HG03066 (cell line): ENCODE data around the gene CMBL.
"Not testable (repeated sequence)": the region's sequence is repeated elsewhere in the genome, so short reads cannot be mapped to it uniquely, and the experiment has no call there.

ENCODE experiments used
- ATAC-seq: cut with Tn5 transposase; IDR thresholded peaks from one replicate; pipeline ENCODE4 v1.9.1; 2021; ENCODE audit warnings: low read depth; ENCODE audit not compliant: unreplicated experiment

Gene CMBL

DNA sequence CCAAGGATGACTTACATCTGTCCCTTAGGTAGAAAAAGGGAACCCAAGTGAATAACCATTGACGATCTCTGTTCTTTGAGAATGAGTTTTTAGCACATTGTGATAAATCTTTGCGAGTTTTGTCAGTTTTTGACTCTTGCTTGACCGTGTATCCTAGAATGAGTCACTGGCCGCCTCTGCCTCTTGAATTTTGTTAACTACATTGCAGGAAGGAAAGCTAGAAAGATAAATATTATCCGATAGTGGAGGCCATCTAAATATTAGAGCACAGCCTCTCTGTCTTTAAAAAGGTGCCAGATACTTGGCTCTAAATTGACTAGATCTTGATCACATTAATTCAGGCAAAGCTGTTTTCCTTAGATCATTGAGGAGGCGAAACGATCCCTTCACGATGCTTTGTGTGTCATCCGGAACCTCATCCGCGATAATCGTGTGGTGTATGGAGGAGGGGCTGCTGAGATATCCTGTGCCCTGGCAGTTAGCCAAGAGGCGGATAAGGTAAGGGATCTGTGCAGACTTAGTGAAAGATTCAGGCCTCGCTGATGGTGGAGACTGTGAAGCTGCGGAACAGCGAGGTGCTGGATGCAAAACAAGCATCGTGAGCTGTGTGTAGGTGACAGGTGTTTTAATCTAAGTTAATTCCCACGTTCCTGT, 45.5 kb downstream of the CMBL start:
- no peak for ATAC-seq

DNA sequence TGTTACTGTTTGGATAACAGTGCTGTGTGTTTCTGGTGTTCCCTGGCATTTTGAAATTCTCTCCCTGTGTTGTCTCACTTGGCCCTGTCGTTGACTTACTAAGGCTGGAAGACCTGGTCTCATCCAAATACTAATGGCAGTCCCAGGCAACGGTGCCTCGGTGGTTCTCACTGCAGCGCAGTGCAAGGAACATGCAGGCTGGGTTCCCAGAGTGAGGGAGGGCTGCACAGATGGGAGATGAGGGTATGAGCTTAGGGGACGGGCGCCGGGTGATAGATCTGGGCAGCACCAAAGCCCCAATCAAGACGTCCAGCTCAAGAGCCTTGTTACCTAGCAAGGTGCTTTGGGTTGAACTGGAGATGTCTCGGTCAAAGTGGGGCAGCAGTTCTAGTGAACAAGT, 46.6 kb downstream of the CMBL start:
- ATAC-seq, result no peak

- ATAC-seq, result no peak
Measured at GRCh38 chr5:10259899-10260298, 47.8 kb downstream of the CMBL start.

DNA sequence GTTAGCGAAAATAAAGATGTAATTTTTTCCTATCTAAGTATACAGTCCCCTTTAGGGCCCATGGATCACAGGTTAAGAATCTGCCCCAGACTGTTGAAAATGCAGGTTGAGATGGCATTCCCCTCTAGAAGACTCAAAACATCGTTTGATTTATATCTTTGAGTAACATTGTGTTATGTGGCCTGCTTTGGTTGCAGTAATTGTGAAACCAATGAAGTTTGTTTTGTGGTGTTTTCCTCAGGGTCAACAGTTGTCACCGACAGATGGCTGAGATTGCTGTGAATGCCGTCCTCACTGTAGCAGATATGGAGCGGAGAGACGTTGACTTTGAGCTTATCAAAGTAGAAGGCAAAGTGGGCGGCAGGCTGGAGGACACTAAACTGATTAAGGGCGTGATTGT, 49.8 kb downstream of the CMBL start:
- ATAC-seq, result no peak

DNA sequence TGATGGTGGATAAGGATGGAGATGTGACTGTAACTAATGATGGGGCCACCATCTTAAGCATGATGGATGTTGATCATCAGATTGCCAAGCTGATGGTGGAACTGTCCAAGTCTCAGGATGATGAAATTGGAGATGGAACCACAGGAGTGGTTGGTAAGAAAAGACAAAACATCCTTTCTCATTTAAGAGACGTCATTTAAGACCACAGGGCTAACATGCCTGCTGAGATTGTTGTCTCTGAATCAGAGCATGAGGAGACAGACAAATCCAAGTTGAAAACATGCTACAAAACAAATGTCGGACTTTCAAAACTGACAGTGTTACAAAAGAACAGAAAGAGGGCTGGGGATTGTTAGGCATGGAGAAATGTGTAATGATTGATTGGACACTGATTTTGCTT, 53.0 kb downstream of the CMBL start:
- no peak for ATAC-seq

DNA sequence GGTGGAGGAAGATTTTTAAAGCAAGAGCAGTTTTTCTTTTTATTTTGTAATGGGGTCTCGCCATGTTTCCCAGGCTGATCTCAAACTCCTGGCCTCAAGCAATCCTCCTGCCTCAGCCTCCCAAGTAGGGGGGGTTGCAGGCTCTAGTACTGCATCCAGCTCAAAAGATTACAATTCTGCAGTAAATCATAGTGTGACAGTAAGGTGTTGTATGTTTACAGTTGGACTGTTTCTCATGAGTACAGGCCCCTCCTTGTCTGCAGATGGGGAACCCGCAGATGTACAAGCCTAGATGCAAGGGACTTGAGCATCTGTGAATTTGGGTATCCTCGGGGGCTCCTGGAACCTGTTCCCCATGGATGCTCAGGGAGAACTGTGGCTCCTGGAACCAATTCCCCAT, 54.3 kb downstream of the CMBL start:
- no peak for ATAC-seq

DNA sequence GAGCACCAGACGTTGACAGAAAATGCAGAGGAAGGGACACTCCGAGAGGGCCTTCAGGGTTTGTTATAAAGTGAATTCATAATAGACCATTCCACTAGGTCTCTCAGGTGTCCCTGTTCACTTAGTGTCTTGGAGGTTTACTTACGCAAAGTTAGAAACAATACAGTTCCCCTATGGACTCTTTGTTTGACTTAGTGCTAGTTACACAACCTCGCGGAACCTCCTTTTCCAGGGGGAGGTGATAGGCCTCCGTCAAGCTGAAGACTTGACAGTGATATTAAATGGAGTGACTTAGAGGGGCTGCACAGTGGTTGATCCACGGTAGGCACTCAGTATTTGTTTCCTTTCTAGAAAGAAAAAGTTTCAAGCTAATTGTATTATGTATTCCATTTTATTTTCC, 56.3 kb downstream of the CMBL start:
- ATAC-seq, result no peak

GRCh38 chr5:10250806-10251276, 56.9 kb downstream of the CMBL start:
- ATAC-seq, result peak; percentile 2

GRCh38 chr5:10249948-10250805, 57.5 kb downstream of the CMBL start, which contains the start of gene CCT5:
TSS of gene CCT5 (plus strand) at chr5:10250280. CDS start at chr5:10250341, 61 bp downstream.
- peak; percentile 81 for ATAC-seq

DNA sequence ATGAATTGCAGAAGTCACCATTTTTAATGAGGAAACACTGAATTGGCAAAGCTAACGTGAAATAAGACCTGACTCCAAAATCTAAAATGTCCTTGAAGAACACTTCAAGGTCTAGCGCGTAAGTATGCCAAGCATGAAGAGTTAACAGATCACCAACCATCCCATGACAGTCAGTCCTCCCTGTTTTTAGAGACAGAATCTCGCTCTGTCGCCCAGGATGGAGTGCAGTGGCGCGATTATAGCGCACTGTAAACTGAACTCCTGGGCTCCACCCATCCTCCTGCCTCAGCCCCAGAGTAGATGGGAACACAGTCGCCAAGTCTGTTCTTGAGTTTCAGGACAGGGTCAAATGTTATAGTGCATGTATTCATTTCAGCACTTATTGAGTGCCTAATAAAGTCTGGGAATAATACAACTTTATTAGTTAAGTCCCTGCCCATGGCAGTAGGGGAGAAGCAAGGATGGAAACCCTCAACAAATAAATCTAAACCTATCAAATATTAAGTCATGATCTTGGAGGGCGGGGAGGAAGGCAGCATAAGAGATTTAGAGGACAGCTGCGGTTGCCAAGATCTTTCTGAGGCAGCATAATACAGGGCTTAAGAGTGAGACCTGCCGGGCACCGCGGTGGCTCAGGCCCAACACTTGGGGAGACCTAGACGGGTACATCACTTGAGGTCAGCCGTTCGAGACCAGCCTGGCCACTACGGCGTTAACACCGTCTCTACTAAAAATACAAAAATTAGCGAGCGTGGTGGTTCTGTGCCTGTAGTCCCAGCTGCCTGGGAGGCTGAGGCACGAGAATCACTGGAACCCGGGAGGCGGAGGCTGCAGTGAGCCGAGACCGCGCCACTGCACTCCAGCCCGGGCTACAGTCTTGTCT, 59.1 kb downstream of the CMBL start:
- peak; percentile 6 for ATAC-seq

DNA sequence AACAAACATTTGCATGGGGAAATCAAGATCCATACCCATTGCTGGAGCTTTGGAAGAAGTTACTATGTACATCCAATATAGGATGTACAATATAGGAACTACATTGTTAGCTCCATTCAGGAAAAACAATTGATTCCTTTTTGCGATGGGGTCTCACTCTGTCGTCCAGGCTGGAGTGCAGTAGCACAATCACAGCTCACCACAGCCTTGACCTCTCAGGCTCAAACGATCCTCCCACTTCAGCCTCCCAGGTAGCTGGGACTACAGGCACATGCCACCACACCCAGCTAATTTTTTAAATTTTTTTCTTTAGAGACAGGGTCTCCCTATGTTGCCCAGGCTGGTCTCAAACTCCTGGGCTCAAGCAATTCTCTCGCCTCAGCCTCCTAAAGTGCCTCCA, 60.5 kb downstream of the CMBL start:
- not testable (repeated sequence) for ATAC-seq

- no peak for ATAC-seq
Measured at GRCh38 chr5:10246761-10247160, 60.9 kb downstream of the CMBL start.

DNA sequence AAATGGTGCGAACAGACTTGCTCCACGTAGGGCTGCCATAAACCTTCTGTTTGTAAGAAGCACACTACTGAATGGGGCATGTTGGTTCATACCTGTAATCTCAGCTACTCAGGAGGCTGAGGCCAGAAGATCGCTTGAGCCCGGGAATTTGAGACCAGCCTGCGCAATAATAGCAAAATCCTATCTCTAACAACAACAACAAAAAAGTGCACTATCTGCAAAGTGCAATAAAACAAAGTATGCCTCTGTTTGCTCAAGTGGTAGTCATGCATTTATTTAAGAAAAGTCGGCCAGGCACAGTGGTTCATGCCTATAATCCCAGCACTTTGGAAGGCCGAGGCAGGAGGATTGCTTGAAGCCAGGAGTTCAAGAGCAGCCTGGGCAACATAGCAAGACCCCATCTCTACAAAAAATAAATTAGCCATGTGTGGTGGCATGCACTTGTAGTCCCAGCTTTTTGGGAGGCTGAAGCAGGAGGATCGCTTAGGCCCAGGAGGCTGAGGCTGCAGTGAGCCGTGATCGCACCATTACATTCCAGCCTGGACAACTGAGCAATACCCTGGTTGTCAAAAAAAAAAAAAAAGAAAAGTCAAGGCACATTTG, 63.3 kb downstream of the CMBL start:
- ATAC-seq, result no peak

- no peak for ATAC-seq
Measured at GRCh38 chr5:10243660-10244240, 64.0 kb downstream of the CMBL start.

- ATAC-seq, result no peak
Measured at GRCh38 chr5:10235350-10235749, 72.4 kb downstream of the CMBL start.

DNA sequence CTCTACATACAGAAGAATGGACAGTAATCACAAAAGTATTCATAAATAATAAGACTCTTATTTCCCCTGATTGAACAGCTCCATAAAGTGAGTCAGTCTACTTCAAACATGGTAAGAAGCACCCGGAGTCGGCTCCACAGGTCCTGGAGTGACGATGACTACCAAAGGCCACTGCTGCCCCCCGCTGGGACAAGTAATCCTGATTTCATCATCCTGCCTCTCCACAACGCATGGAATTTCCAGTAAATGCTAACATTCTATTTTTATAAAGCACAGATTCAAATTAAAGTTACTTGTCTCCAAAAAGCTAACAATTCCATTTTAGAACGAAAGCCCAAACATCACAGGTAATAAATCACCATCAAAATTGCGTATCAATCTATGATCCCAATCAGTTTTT, 74.2 kb downstream of the CMBL start:
- no peak for ATAC-seq

- no peak for ATAC-seq
Measured at GRCh38 chr5:10233011-10233410, 74.7 kb downstream of the CMBL start.

DNA sequence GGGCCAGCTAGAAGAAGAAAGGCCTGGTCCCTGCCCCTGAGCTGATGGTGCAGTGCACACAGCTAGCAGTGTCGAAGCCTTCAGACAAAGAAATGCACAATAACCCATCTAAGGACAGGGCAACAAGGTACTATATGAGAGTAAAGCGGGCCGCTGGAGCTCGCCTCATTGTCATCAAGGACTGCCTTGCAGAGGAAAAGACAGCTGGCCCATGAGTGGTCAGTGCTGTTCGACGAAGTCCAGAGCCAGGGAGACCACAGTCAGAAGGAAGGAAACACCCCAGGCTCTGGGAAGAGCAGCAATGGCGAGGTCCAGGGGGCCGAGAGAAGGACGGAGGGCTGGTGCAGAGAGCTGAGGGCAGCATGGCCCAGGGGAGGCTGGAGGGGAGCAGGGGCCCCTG, 75.3 kb downstream of the CMBL start:
- ATAC-seq, result no peak

- no peak for ATAC-seq
Measured at GRCh38 chr5:10229306-10230048, 78.2 kb downstream of the CMBL start.
